Trophoblast cell (in vitro differentiated cells and primary cell): Measurements from ENCODE around the gene IDNK.

Experiments used
- DNase-seq, 2 donors: peaks; one replicate each; pipeline ENCODE4 v3.0.0-alpha.2; 2016
- H2AFZ ChIP-seq: 2 replicates; pipeline ENCODE4 v1.6.1; 2013; ENCODE audit warnings: low read length, moderate library complexity, mild to moderate bottlenecking; ENCODE audit not compliant: insufficient read depth, poor library complexity
- H2AK5ac ChIP-seq: 2 replicates; pipeline ENCODE4 v1.6.1; 2013; ENCODE audit warnings: mild to moderate bottlenecking, low read length
- H2BK120ac ChIP-seq: 2 replicates; pipeline ENCODE4 v1.6.1; 2013; ENCODE audit warnings: low read length, mild to moderate bottlenecking, moderate library complexity; ENCODE audit not compliant: insufficient read depth, poor library complexity
- H2BK12ac ChIP-seq: 2 replicates; pipeline ENCODE4 v1.6.1; 2013; ENCODE audit warnings: mild to moderate bottlenecking, low read length, moderate library complexity
- H2BK5ac ChIP-seq: 2 replicates; pipeline ENCODE4 v1.6.1; 2013; ENCODE audit warnings: low read length, low read depth, moderate library complexity, mild to moderate bottlenecking; ENCODE audit not compliant: poor library complexity
- H3K14ac ChIP-seq: 2 replicates; pipeline ENCODE4 v1.6.1; 2013; ENCODE audit warnings: mild to moderate bottlenecking, low read length
- H3K18ac ChIP-seq: 2 replicates; pipeline ENCODE4 v1.6.1; 2013; ENCODE audit warnings: mild to moderate bottlenecking, low read length
- H3K23ac ChIP-seq: 2 replicates; pipeline ENCODE4 v1.6.1; 2013; ENCODE audit warnings: low read length
- H3K27ac ChIP-seq: 2 replicates; pipeline ENCODE4 v1.5.1; 2013; ENCODE audit warnings: low read depth, mild to moderate bottlenecking, inconsistent platforms, low read length, moderate library complexity
- H3K27me3 ChIP-seq: 2 replicates; pipeline ENCODE4 v1.6.1; 2013; ENCODE audit warnings: inconsistent platforms, mild to moderate bottlenecking, low read length, moderate library complexity; ENCODE audit not compliant: insufficient read depth
- H3K36me3 ChIP-seq, 2 experiments: 1 replicate in 1 of 2; 2 replicates in 1 of 2; pipeline ENCODE4 v1.6.1; 2013; ENCODE audit warnings: low read length in 2 of 2, mild to moderate bottlenecking in 2 of 2, moderate library complexity in 1 of 2; ENCODE audit not compliant: insufficient read depth in 2 of 2, control insufficient read depth in 1 of 2
- H3K4ac ChIP-seq: 2 replicates; pipeline ENCODE4 v1.6.1; 2013; ENCODE audit warnings: low read depth, mild to moderate bottlenecking, low read length, moderate library complexity
- H3K4me1 ChIP-seq, 2 experiments: 1 replicate in 1 of 2; 2 replicates in 1 of 2; pipeline ENCODE4 v1.6.1; 2013; ENCODE audit warnings: low read length in 2 of 2, mild to moderate bottlenecking in 2 of 2, moderate library complexity in 1 of 2; ENCODE audit not compliant: insufficient read depth in 2 of 2, control insufficient read depth in 1 of 2
- H3K4me2 ChIP-seq: 2 replicates; pipeline ENCODE4 v1.6.1; 2013; ENCODE audit warnings: inconsistent platforms, mild to moderate bottlenecking, low read length, moderate library complexity
- H3K4me3 ChIP-seq: 2 replicates; pipeline ENCODE4 v1.5.1; 2013; ENCODE audit warnings: mild to moderate bottlenecking, low read depth, low read length, inconsistent platforms
- H3K79me1 ChIP-seq: one replicate; pipeline ENCODE4 v1.6.1; 2013; ENCODE audit warnings: low read length
- H3K79me2 ChIP-seq: 2 replicates; pipeline ENCODE4 v1.6.1; 2013; ENCODE audit warnings: low read length, mild to moderate bottlenecking; ENCODE audit not compliant: control insufficient read depth, insufficient read depth, poor library complexity
- H3K9ac ChIP-seq: 2 replicates; pipeline ENCODE4 v1.6.1; 2013; ENCODE audit warnings: mild to moderate bottlenecking, low read length
- H3K9me3 ChIP-seq: 2 replicates; pipeline ENCODE4 v1.6.1; 2013; ENCODE audit warnings: low read depth, mild to moderate bottlenecking, control low read depth, inconsistent platforms, low read length; ENCODE audit not compliant: insufficient read depth
- H4K12ac ChIP-seq: 2 replicates; pipeline ENCODE4 v1.6.1; 2013; ENCODE audit warnings: low read depth, mild to moderate bottlenecking, low read length, moderate library complexity
- H4K8ac ChIP-seq: 2 replicates; pipeline ENCODE4 v1.6.1; 2013; ENCODE audit warnings: low read depth, mild to moderate bottlenecking, low read length, moderate library complexity
- H4K91ac ChIP-seq: one replicate; pipeline ENCODE4 v1.6.1; 2013; ENCODE audit warnings: low read depth, mild to moderate bottlenecking, low read length, moderate library complexity
- WGBS: extraction: QIAGEN DNeasy Blood & Tissue Kit; methylation state at CpG from one replicate; pipeline ENCODE4 v1.1.7; 2013; ENCODE audit warnings: missing lambda C conversion rate; ENCODE audit not compliant: insufficient read length, insufficient coverage; ENCODE audit errors: extremely low coverage; 5-methylcytosine and 5-hydroxymethylcytosine counted together

Gene IDNK

DNA sequence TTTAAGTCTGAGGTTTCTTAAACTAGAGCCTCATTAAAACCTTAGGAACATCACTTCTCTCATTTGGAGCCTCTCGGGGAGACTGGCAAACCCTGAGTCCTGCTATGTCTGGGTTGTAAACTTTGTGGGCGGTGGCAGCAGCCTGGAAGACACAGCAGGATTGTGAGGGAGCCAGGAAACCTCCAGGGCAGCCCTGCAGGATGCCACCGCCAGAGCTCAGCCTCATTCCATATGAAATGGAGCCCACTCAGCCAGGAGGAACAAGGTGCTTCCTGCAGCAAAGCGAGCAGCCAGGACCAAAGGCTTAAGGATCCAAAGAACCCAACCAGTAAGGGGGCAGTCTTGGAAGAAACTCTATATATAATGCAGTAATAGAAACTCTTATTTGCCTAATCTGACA lies 37.9 kb upstream of the IDNK start:
- Histone ChIP-seq H3K4me2 (no peak overlapping the region), H3K27ac (no peak overlapping the region), H3K4me1 (no peaks in the 10 kb centered on the region), H3K27me3 (no peaks in the 10 kb centered on the region), H3K4ac (no peak overlapping the region), H3K18ac (no peak overlapping the region), H2AK5ac (no peak overlapping the region), H3K23ac (no peak overlapping the region), H2BK12ac (no peak overlapping the region), H4K8ac (no peak overlapping the region), H3K79me2 (no peaks in the 10 kb centered on the region), H3K36me3 (no peaks in the 10 kb centered on the region), H3K9me3 (no peaks in the 10 kb centered on the region), H2BK120ac (no peak overlapping the region), H4K12ac (no peak overlapping the region), H3K9ac (no peak overlapping the region), H2BK5ac (no peak overlapping the region), H4K91ac (no peak overlapping the region), H2AFZ (no peak overlapping the region), H3K79me1 (no peaks in the 10 kb centered on the region), H3K14ac (no peak overlapping the region), H3K4me3 (no peak overlapping the region)
- WGBS = no CpG with 5 or more reads among the region's 4 CpGs
- DNase-seq = no peak

DNA sequence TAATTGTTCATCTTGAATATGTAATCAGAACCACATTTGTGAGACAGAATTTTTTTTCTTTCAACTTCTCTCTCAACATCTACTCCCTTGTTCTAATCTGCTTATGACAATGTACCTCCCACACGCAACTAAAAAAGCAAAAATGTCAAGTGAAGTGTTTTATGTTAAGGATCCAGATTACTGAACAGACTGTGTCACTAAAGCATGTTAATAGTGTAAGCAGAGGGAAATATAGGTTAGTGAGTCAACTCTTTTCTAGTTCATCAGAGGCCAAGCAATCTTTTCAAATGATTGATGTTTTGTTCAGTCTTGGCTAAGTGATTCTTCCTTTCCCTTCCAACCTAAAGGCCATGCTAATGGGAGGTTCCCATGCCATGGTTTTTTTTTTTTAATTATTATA lies 34.7 kb upstream of the IDNK start:
- Histone ChIP-seq H3K14ac (no peak overlapping the region), H3K27me3 (no peaks in the 10 kb centered on the region), H2AK5ac (no peak overlapping the region), H2BK120ac (no peak overlapping the region), H3K9ac (no peak overlapping the region), H3K18ac (no peak overlapping the region), H3K4me3 (no peak overlapping the region), H3K4me1 (no peaks in the 10 kb centered on the region), H4K91ac (no peak overlapping the region), H3K27ac (no peak overlapping the region), H3K79me1 (no peaks in the 10 kb centered on the region), H3K9me3 (no peaks in the 10 kb centered on the region), H3K4me2 (no peak overlapping the region), H3K79me2 (no peaks in the 10 kb centered on the region), H4K12ac (no peak overlapping the region), H2BK5ac (no peak overlapping the region), H3K4ac (no peak overlapping the region), H3K23ac (no peak overlapping the region), H4K8ac (no peak overlapping the region), H3K36me3 (no peaks in the 10 kb centered on the region), H2BK12ac (no peak overlapping the region), H2AFZ (no peak overlapping the region)
- no peak for DNase-seq
- no CpG with 5 or more reads among the region's 1 CpG for WGBS

DNA sequence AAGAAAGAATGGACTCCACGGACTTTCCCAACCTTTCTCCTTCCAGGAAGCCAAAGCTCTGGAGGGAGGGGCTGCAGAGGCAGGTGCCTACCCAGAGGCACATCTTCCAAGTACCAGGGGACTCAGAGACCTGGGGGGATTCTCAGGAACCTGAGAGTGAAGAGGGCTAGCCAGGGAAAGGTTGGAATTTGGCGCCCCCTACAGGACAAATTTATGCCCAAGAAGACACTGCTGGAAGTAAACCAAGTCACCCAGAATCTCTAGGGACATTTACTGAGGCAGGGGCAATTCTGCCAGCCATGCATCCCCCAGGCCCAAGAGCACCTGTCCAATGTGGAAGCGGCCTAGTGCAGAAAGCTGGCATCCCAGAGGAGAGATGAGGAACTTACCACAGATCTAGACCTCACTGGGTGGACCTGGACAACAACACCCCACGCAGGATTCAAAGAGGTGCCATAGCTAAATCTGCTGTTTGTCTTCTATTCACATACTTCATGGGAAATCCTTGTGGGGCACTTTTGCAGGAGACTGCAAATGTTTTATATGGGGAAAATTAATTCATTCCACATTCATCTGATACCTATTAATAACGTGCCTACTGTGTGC lies 25.9 kb upstream of the IDNK start:
- Histone ChIP-seq H2AK5ac (no peak overlapping the region), H3K79me1 (no peaks in the 10 kb centered on the region), H2BK12ac (no peak overlapping the region), H3K36me3 (no peaks in the 10 kb centered on the region), H3K4me3 (no peak overlapping the region), H2BK5ac (no peak overlapping the region), H3K9ac (peak overlapping the region; percentile 31), H2BK120ac (no peak overlapping the region), H3K9me3 (no peaks in the 10 kb centered on the region), H2AFZ (no peak overlapping the region), H3K14ac (no peak overlapping the region), H3K79me2 (no peaks in the 10 kb centered on the region), H3K4me2 (no peak overlapping the region), H3K27me3 (no peaks in the 10 kb centered on the region), H4K8ac (no peak overlapping the region), H3K18ac (no peak overlapping the region), H3K4ac (no peak overlapping the region), H4K12ac (no peak overlapping the region), H3K23ac (no peak overlapping the region), H3K27ac (no peak overlapping the region), H3K4me1 (no peaks in the 10 kb centered on the region), H4K91ac (no peak overlapping the region)
- DNase-seq = peak; percentile 15 to 61
- WGBS = no CpG with 5 or more reads among the region's 5 CpGs

DNA sequence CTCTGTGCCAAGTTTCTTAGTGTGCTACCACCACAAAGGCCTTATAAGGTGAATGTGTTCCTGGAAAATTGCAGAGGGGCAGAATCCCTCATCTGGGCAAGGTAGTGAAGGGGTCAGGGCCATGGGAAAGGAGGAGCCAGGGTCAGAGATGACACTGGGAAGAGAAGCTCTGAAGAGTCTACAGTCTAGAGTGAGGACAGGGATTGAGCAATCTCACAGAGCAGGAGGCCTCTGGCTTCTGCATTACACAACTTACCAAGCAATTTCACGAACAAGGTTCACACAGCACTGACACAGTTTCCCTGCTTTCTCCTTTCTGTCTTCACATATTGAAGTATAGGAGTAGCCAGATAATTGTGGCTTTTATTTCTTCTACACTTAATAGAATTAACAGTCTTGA lies 24.5 kb upstream of the IDNK start:
- Histone ChIP-seq H2BK12ac (no peak overlapping the region), H3K27ac (no peak overlapping the region), H3K9ac (no peak overlapping the region), H4K8ac (no peak overlapping the region), H2BK5ac (no peak overlapping the region), H3K36me3 (no peaks in the 10 kb centered on the region), H3K14ac (no peak overlapping the region), H4K91ac (no peak overlapping the region), H3K79me1 (no peaks in the 10 kb centered on the region), H3K79me2 (no peaks in the 10 kb centered on the region), H2AK5ac (no peak overlapping the region), H3K4me2 (no peak overlapping the region), H3K4me1 (no peaks in the 10 kb centered on the region), H2BK120ac (no peak overlapping the region), H3K18ac (no peak overlapping the region), H3K4me3 (no peak overlapping the region), H2AFZ (no peak overlapping the region), H4K12ac (no peak overlapping the region), H3K4ac (no peak overlapping the region), H3K27me3 (no peaks in the 10 kb centered on the region), H3K23ac (no peak overlapping the region), H3K9me3 (no peaks in the 10 kb centered on the region)
- WGBS = no CpG with 5 or more reads among the region's 1 CpG
- DNase-seq = peak in 1 of 2 donors; percentile 29
